Measurements from ENCODE around the gene PLCH2. TPM values are rescaled to one million over a fixed set of nuclear protein-coding genes. Genes with fewer than 3 reads are reported as not detected.
A peak's percentile ranks its signal among the peaks of the same experiment; 100 is the strongest.
"Not testable (repeated sequence)": the region's sequence is repeated elsewhere in the genome, so short reads cannot be mapped to it uniquely, and the experiment has no call there.

Gene PLCH2
- total RNA-seq, 4 donors from 2014 or later: 83.3 to 324 (median 130) TPM

DNA sequence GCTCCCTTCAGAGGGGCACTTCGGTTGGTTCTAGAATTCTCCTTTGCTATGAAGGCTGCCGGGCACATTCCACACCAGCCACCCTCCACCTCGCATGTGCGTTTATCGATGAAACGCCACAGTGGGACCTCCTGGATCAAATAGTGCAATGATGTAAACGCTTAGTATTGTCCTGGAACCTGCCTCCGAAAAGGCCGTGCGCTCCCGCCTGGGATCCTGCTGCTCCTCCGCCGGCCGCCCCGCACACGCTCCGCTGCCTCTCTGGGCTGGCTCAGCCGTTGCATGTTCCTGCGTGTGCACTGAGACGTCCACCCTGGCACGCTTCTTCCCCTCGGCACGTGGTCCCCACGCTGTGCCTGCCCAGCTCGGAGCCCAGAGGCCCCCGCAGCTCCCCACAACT, 76.1 kb downstream of the PLCH2 start:
- H3K4me3 ChIP-seq: no peak overlapping the region

DNA sequence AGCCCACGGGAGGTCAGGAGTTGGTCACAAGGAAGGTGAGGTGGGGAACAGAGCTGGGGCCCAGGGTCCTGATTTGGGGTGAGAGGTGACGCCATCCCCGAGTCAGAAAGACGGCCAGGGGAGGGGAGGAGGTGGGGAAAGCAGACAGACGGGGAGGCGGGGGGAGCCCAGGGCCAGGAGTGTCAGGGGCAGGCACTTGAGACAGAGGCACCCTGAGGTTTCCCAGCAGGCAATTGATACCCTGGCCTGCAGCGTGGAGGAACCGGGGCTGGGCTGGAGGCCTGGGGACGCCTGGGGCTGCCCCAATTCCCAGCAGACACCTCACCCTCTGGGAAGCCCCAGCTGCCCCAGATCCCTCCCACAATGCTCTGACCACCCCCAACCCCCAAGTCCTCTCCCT, 77.0 kb downstream of the PLCH2 start:
- not testable (repeated sequence) for H3K9me3 ChIP-seq; H3K4me3 ChIP-seq; H3K36me3 ChIP-seq; H3K27me3 ChIP-seq; DNase-seq (ENCODE audit: low spot score in 2 of 2); H3K27ac ChIP-seq
- H3K4me1 ChIP-seq: peaks cover 54% of the 10 kb centered on the region
- WGBS: 85% methylated on average over 8 of the region's 9 CpGs

More for the DNA sequence above, 76.1 kb downstream of the PLCH2 start:
- DNase-seq (ENCODE audit: low spot score in 2 of 2): no peak
- Histone ChIP-seq H3K27me3 (no peaks in the 10 kb centered on the region), H3K36me3 (no peaks in the 10 kb centered on the region), H3K9me3 (no peaks in the 10 kb centered on the region), H3K4me1 (peaks cover 54% of the 10 kb centered on the region), H3K27ac (no peak overlapping the region)
- TF ChIP-seq EP300 (IDR thresholded peaks at IDR 0.05) (no peak), POLR2A (IDR thresholded peaks at IDR 0.05) (no peak), POLR2AphosphoS5 (IDR thresholded peaks at IDR 0.05) (no peak)
- TF ChIP-seq, protein P1, sequence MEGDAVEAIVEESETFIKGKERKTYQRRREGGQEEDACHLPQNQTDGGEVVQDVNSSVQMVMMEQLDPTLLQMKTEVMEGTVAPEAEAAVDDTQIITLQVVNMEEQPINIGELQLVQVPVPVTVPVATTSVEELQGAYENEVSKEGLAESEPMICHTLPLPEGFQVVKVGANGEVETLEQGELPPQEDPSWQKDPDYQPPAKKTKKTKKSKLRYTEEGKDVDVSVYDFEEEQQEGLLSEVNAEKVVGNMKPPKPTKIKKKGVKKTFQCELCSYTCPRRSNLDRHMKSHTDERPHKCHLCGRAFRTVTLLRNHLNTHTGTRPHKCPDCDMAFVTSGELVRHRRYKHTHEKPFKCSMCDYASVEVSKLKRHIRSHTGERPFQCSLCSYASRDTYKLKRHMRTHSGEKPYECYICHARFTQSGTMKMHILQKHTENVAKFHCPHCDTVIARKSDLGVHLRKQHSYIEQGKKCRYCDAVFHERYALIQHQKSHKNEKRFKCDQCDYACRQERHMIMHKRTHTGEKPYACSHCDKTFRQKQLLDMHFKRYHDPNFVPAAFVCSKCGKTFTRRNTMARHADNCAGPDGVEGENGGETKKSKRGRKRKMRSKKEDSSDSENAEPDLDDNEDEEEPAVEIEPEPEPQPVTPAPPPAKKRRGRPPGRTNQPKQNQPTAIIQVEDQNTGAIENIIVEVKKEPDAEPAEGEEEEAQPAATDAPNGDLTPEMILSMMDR (IDR thresholded peaks at IDR 0.05): no peak
- 96% methylated on average over 5 of the region's 26 CpGs for WGBS

DNA sequence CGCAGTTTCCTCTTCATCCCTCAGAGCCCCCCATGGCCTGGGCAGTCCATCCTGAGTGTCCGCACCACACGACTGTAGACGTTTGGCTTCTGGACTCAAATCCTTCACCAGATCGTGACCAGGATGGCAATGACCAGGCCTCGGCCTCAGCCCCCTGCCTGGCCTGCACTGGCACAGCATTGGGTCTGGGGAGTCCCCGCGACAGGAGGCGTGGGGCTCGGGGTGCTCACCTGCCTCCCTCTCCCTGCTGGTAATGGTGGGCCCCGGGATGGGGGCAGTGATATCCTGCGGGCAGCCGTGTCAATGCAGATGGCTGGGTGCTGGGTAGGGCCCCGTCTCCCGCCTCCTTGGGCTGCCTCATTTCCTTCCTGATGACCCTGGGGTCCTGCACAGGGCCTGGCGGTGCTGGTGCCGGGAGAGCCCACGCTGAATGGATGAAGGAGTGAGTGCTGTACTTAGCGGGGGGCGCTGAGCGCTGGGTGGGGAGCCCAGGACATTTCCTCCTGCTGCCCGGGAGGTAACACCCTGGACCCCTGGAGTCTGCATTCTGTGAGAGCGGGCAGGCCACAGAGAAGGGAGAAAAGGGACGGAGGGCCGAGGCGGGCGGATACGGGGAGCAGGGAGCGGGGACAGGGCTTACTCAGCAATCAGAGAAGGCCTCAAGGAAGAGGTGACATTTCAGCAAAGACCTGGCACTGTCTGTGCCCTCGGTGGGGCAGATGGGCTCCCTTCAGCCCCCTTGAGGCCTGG, 78.0 kb downstream of the PLCH2 start:
- no peak for TF ChIP-seq EP300 (IDR thresholded peaks at IDR 0.05)
- TF ChIP-seq, protein P1 (IDR thresholded peaks at IDR 0.05): no peak
- no peak for TF ChIP-seq POLR2AphosphoS5 (IDR thresholded peaks at IDR 0.05)
- no peak for TF ChIP-seq POLR2A (IDR thresholded peaks at IDR 0.05)
- H3K9me3 ChIP-seq: no peaks in the 10 kb centered on the region
- H3K36me3 ChIP-seq: peaks cover 8% of the 10 kb centered on the region
- H3K4me1 ChIP-seq: peaks cover 53% of the 10 kb centered on the region
- H3K4me3 ChIP-seq: no peak overlapping the region
- no peak for DNase-seq (ENCODE audit: low spot score in 2 of 2)
- H3K27ac ChIP-seq: no peak overlapping the region
- no peaks in the 10 kb centered on the region for H3K27me3 ChIP-seq
- WGBS: 92% methylated on average over 19 of the region's 30 CpGs

DNA sequence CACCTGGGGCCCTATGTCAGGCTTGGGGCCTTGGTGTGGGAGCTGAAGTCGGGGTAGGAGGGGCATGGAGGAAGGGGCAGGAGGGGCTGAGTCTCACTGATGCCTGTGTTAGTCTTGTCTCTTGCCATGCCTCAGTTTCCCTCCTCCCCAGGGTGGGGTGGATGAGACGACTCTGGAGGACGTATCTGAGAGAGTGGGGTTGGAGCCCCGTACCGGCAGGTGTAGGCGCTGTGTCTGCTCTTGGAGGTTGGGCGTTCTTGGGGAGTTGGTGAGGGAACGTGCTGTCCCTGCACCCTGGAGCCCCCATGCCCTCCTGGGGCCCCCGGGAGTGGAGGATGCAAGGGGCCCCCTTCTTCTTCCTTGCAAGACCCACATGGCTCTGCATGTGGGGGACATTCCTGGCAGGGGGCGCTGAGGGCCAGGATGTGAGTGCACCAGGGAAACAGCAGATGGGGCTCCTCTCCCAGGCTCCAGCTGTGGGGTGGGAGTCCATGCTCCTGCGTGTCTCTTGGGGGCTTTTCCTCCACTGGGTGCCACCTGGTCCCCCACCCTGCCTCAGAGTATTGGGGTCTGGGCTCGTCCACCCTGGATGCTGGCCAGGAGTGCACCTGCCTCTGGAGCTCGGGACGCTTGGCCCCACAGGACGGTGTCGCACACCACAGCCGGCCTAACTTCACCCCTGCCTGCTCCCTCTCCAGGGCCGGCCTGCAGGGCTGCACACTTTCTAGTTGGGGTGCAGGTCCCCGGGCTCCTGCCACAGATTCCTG, 78.7 kb downstream of the PLCH2 start:
- TF ChIP-seq EP300 (IDR thresholded peaks at IDR 0.05) (no peak), POLR2AphosphoS5 (IDR thresholded peaks at IDR 0.05) (no peak), POLR2A (IDR thresholded peaks at IDR 0.05) (no peak)
- TF ChIP-seq, protein P1 (IDR thresholded peaks at IDR 0.05): peak in 1 of 2 donors; percentile 14
- Histone ChIP-seq H3K4me3 (peak overlapping the region; percentile 58), H3K4me1 (peaks cover 45% of the 10 kb centered on the region), H3K36me3 (peaks cover 14% of the 10 kb centered on the region), H3K27me3 (no peaks in the 10 kb centered on the region), H3K27ac (peak overlapping the region; percentile 94), H3K9me3 (no peaks in the 10 kb centered on the region)
- DNase-seq (ENCODE audit: low spot score in 2 of 2): no peak
- 80% methylated on average over 10 of the region's 19 CpGs for WGBS

Other genes with a start within 250 kb of the PLCH2 start
- 10 to 100 TPM; 51.8 to 91.2 (median 68.1) TPM for gene SKI, start 248.0 kb upstream of the PLCH2 start, total RNA-seq
- 10 to 100 TPM in 2 of 4 donors, 1 to 10 TPM in 2; 5.7 to 13.4 (median 8.5) TPM for gene MORN1, start 84.7 kb upstream of the PLCH2 start, total RNA-seq
- gene RER1, start 84.4 kb upstream of the PLCH2 start, total RNA-seq: 10 to 100 TPM; 56.9 to 86.5 (median 81.4) TPM
- 10 to 100 TPM; 16.2 to 39.2 (median 27.3) TPM for gene PEX10, start 63.7 kb upstream of the PLCH2 start, total RNA-seq
- gene PANK4, start 50.3 kb downstream of the PLCH2 start, total RNA-seq: 10 to 100 TPM; 17.7 to 36.0 (median 29.7) TPM
- gene HES5, start 54.0 kb downstream of the PLCH2 start, total RNA-seq: 10 to 100 TPM in 1 of 4 donors, 1 to 10 TPM in 3; 2.6 to 12.0 (median 5.9) TPM
- gene TNFRSF14, start 80.1 kb downstream of the PLCH2 start, total RNA-seq: 100 to 1,000 TPM in 1 of 4 donors, 10 to 100 TPM in 3; 33.3 to 111 (median 60.9) TPM
- gene PRXL2B, start 110.5 kb downstream of the PLCH2 start, total RNA-seq: 10 to 100 TPM in 2 of 4 donors, 1 to 10 TPM in 2; 9.7 to 16.3 (median 10.7) TPM
- 1 to 10 TPM in 2 of 4 donors, not detected in 2; 2.2 to 2.6 TPM for gene MMEL1, start 156.7 kb downstream of the PLCH2 start, total RNA-seq